Heart left ventricle (tissue), 16 donors: Measurements from ENCODE around the gene MAK. TPM values are rescaled to one million over a fixed set of nuclear protein-coding genes. Genes with fewer than 3 reads are reported as not detected.
"Not testable (repeated sequence)": the region's sequence is repeated elsewhere in the genome, so short reads cannot be mapped to it uniquely, and the experiment has no call there.

Experiments
- ATAC-seq, 4 donors: fragments of 200-7000 bp; cut with Tn5 transposase; one replicate each; pipeline ENCODE4 v1.9.1; 2020 to 2022; ENCODE audit warnings: moderate library complexity in 4 of 4, mild to moderate bottlenecking in 3 of 4, moderate number of reproducible peaks in 1 of 4
- DNase-seq, 5 donors: peaks; one replicate each; pipeline ENCODE4 v3.0.0-alpha.2; 2020
- H3K27ac ChIP-seq, 12 donors: fragments of 200-600 bp; sonication (generic) in 4 of 12; one replicate each; pipeline versions ENCODE4 v1.5.0 to v1.8.0; 2016 to 2022; ENCODE audit warnings: mild to moderate bottlenecking in 2 of 12
- H3K27me3 ChIP-seq, 9 donors: fragments of 200-600 bp; sonication (generic) in 2 of 9; one replicate each; pipeline versions ENCODE4 v1.5.1 to v1.8.0; 2016 to 2022; ENCODE audit warnings: mild to moderate bottlenecking in 3 of 9
- H3K36me3 ChIP-seq, 9 donors: fragments of 200-600 bp; sonication (generic) in 2 of 9; one replicate each; pipeline versions ENCODE4 v1.5.0 to v1.8.0; 2018 to 2022; ENCODE audit warnings: mild to moderate bottlenecking in 2 of 9
- H3K4me1 ChIP-seq, 12 donors: fragments of 200-600 bp; sonication (generic) in 4 of 12; one replicate each; pipeline versions ENCODE4 v1.5.0 to v1.8.0; 2016 to 2022; ENCODE audit warnings: mild to moderate bottlenecking in 3 of 12
- H3K4me3 ChIP-seq, 12 donors: fragments of 200-600 bp; sonication (generic) in 4 of 12; one replicate each; pipeline versions ENCODE4 v1.5.0 to v1.8.0; 2017 to 2022; ENCODE audit warnings: mild to moderate bottlenecking in 9 of 12, moderate library complexity in 4 of 12
- H3K9me3 ChIP-seq, 12 donors: fragments of 200-600 bp; sonication (generic) in 4 of 12; one replicate each; pipeline versions ENCODE4 v1.5.0 to v1.8.0; 2016 to 2022; ENCODE audit warnings: mild to moderate bottlenecking in 1 of 12
- CTCF ChIP-seq, 12 donors: fragments of 200-600 bp; sonication (generic) in 4 of 12; IDR thresholded peaks; one replicate each; pipeline versions ENCODE4 v1.5.0 to v1.8.0; 2018 to 2022; ENCODE audit warnings: antibody characterized with exemption in 12 of 12, mild to moderate bottlenecking in 5 of 12
- POLR2A ChIP-seq, 2 donors: fragments of 450-650 bp; IDR thresholded peaks; one replicate each; pipeline ENCODE4 v1.6.1; 2017; ENCODE audit warnings: antibody characterized with exemption in 2 of 2, mild to moderate bottlenecking in 2 of 2, moderate library complexity in 2 of 2
- WGBS, 4 donors: extraction: QIAGEN DNeasy Blood & Tissue Kit in 2 of 4; methylation state at CpG; one replicate each; pipeline versions ENCODE4 v1.1.5 to v1.1.7; 2013 to 2018; 5-methylcytosine and 5-hydroxymethylcytosine counted together
- intact Hi-C, 10 donors: fragments of 100-400 bp; cut with DNase I; formaldehyde crosslinking; loops; one replicate each; pipeline versions ENCODE4 v1.11.1 to v1.14.2; 2022
- polyA plus RNA-seq, 2 donors: library from polyadenylated mRNA; stranded (reverse); fragments of 200-250 nt; gene quantifications; one replicate each; pipeline ENCODE4 v1.2.3, GENCODE V29; 2013
- total RNA-seq, 9 donors: library from RNA; depleted of rRNA in 2 of 9; stranded (reverse); fragments of >200 nt in 2 of 9; fragmentation: NEBNext Ultra II Directional in 3 of 9; extraction: Animal tissue kit (Norgen Biotek cat#: 25700) in 3 of 9; gene quantifications; one replicate each; pipeline versions ENCODE4 v1.1.0 to v1.2.4, GENCODE V29; 2016 to 2023
- donor health status: ischemic (EF 13 %, LVEDD 7.1; RV severe dilation, severe dysfunction).
- donor health status: healthy with polysubstance abuse.
- donor health status: DM: no; HTN: yes; CAD: no.
- donor health status: DM: no; HTN: no; CAD: no.
- donor health status: ischemic (EF 25% LVEDD 6.9; RV normal size, moderate dysfunction).
- donor health status: ischemic (EF 25% LVEDD 5.7; RV mildly dilated, moderate dysfunction).
- donor health status: healthy.
- donor health status: DM: yes; HTN: yes; CAD: no.
- donor health status: ischemic (EF 35%, LVEDD 5.7; RV mildly dilated, moderate dysfunction).
- donor health status: nonischemic (EF 11% LVEDD 7.7; RV severe dilation, severe dysfunction).
- donor health status: DM: yes; HTN: yes; CAD: no.
- donor health status: PGD.
- donor health status: ischemic (EF 29% LVEDD 5.4; RV normal size, mild dysfunction).
- donor health status: nonischemic (EF 23%, LVEDD 6.1; RV moderate dilation, normal function).

Gene MAK
- total and polyA plus RNA-seq, 11 donors = 0.04 to 0.36 (median 0.15) TPM; not detected in 5

GRCh38 chr6:10746915-10747250 is 91.5 kb downstream of the MAK start:
- no peak for DNase-seq
- WGBS, 4 donors = 56 to 68% (median 59%) methylated on average over 9 of the region's 9 CpGs
- Histone ChIP-seq H3K4me3 (peak overlapping the region; percentile 57 to 89 (median 79)), H3K27ac (peak overlapping the region in 10 of 12 donors; percentile 76 to 88 (median 83)), H3K27me3 (no peaks in the 10 kb centered on the region), H3K36me3 (peaks cover 0 to 33% (median 20%) of the 10 kb centered on the region in 9 donors), H3K4me1 (peaks cover 0 to 40% (median 27%) of the 10 kb centered on the region in 12 donors), H3K9me3 (no peaks in the 10 kb centered on the region)
- TF ChIP-seq CTCF (IDR thresholded peaks at IDR 0.05) (no peak), POLR2A (IDR thresholded peaks at IDR 0.05) (no peak)
- intact Hi-C loops = loop anchor here in 8 of 10 donors (1.0 to 10.0 kb wide), 8 partner anchors 24 to 235 kb away; partner anchors contain the start of genes C6orf52 (in 6 of the 8), PAK1IP1 (in 6 of the 8) and TMEM14C (in 5 of the 8)
- no peak for ATAC-seq

GRCh38 chr6:10745116-10745515 is 93.2 kb downstream of the MAK start:
- intact Hi-C loops = loop anchor here in 4 of 10 donors (5.0 to 10.0 kb wide), 4 partner anchors 48 to 233 kb away; partner anchors contain the start of genes C6orf52 (in 2 of the 4) and PAK1IP1 (in 2 of the 4)
- WGBS, 4 donors = 79 to 89% (median 85%) methylated on average over 5 of the region's 5 CpGs
- no peak for TF ChIP-seq POLR2A (IDR thresholded peaks at IDR 0.05)
- no peak for TF ChIP-seq CTCF (IDR thresholded peaks at IDR 0.05)
- no peaks in the 10 kb centered on the region for H3K27me3 ChIP-seq
- H3K36me3 ChIP-seq = peaks cover 0 to 17% (median 9%) of the 10 kb centered on the region in 9 donors
- no peak for ATAC-seq
- DNase-seq = no peak
- no peaks in the 10 kb centered on the region for H3K9me3 ChIP-seq
- H3K4me1 ChIP-seq = peaks cover 0 to 29% (median 23%) of the 10 kb centered on the region in 12 donors
- no peak overlapping the region for H3K4me3 ChIP-seq
- H3K27ac ChIP-seq = no peak overlapping the region

- peaks cover 0 to 16% (median 0%) of the 10 kb centered on the region in 9 donors for H3K36me3 ChIP-seq
- no peak for DNase-seq
- H3K4me3 ChIP-seq = no peak overlapping the region
- H3K27ac ChIP-seq = no peak overlapping the region
- H3K27me3 ChIP-seq = no peaks in the 10 kb centered on the region
- ATAC-seq = no peak
- WGBS, 4 donors = 81 to 92% (median 87%) methylated on average over 6 of the region's 6 CpGs
- H3K4me1 ChIP-seq = peaks cover 0 to 13% (median 8%) of the 10 kb centered on the region in 12 donors
- intact Hi-C loops = loop anchor here in 1 of 10 donors (10.0 kb wide), 1 partner anchor 49 kb away; the partner anchor contains the start of genes C6orf52 and PAK1IP1
- TF ChIP-seq CTCF (IDR thresholded peaks at IDR 0.05) (no peak), POLR2A (IDR thresholded peaks at IDR 0.05) (no peak)
- no peaks in the 10 kb centered on the region for H3K9me3 ChIP-seq
Measured at GRCh38 chr6:10743515-10743914, 94.8 kb downstream of the MAK start.

GRCh38 chr6:10742251-10742650 is 96.1 kb downstream of the MAK start:
- H3K27ac ChIP-seq = no peak overlapping the region
- WGBS, 4 donors = 94 to 98% (median 96%) methylated on average over 12 of the region's 12 CpGs
- peaks cover 0 to 8% (median 3%) of the 10 kb centered on the region in 12 donors for H3K4me1 ChIP-seq
- H3K4me3 ChIP-seq = no peak overlapping the region
- peaks cover 0 to 16% (median 0%) of the 10 kb centered on the region in 9 donors for H3K36me3 ChIP-seq
- no peaks in the 10 kb centered on the region for H3K27me3 ChIP-seq
- DNase-seq = no peak
- TF ChIP-seq CTCF (IDR thresholded peaks at IDR 0.05) (no peak), POLR2A (IDR thresholded peaks at IDR 0.05) (no peak)
- no peaks in the 10 kb centered on the region for H3K9me3 ChIP-seq
- no peak for ATAC-seq
- intact Hi-C loops = loop anchor here in 1 of 10 donors (10.0 kb wide), 1 partner anchor 47 kb away; the partner anchor contains the start of genes C6orf52 and PAK1IP1

- WGBS, 4 donors = 79 to 95% (median 89%) methylated on average over 4 of the region's 4 CpGs
- not testable (repeated sequence) for H3K27ac ChIP-seq, DNase-seq, H3K27me3 ChIP-seq, H3K9me3 ChIP-seq, H3K4me3 ChIP-seq, H3K4me1 ChIP-seq, ATAC-seq
- peaks cover 0 to 16% (median 0%) of the 10 kb centered on the region in 9 donors for H3K36me3 ChIP-seq
- intact Hi-C loops = loop anchor here in 1 of 10 donors (10.0 kb wide), 1 partner anchor 47 kb away; the partner anchor contains the start of genes C6orf52 and PAK1IP1
Measured at GRCh38 chr6:10741643-10742042, 96.7 kb downstream of the MAK start.
